HG02943 (cell line): ENCODE data around the gene HOXA5.

Experiments
- ATAC-seq: cut with Tn5 transposase; IDR thresholded peaks from one replicate; pipeline ENCODE4 v1.9.1; 2021; ENCODE audit warnings: mild to moderate bottlenecking, low read depth, moderate library complexity; ENCODE audit not compliant: unreplicated experiment

The HOXA5 gene

GRCh38 chr7:27111042-27111750, 32.3 kb downstream of the HOXA5 start:
- no peak for ATAC-seq

- ATAC-seq, result no peak
These were observed 33.1 kb downstream of the HOXA5 start for GRCh38 chr7:27110186-27111031.

DNA sequence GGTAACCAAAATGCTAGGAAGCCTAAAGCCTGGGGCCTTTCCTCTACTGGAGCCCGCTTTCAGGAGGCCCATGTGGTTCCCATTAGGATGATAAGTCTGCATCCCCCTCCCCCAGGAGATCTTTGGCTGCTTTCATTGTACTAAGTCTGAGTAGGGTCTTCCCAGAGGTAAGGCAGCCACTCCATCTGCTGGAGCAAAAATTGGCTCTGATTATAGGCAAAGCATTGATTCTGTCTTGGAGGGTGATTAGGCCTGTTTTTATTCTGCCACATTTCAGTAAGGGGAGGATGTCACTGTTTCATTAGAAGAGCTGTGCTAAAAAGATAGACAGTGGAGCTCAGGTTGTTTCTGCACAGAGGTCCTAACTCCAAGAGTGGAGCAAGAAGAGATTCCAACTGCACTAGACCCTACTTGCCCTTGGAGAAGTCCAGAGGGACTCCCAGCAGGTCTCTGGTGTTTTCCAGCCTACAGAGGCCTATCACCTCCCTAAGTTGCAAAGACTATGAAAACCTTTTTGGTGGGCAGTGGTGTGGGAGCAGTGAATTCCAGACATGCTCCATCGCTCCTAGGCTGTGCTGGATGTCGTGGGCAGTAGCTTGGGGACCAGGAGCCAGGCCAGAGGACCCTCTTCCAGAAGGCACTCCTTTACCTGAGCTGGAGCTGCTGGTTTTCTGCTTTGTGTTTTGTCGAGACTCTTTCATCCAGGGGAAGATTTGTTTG, 33.9 kb downstream of the HOXA5 start:
- ATAC-seq, result no peak

- no peak for ATAC-seq
These were observed 34.9 kb downstream of the HOXA5 start for GRCh38 chr7:27108390-27109127.

DNA sequence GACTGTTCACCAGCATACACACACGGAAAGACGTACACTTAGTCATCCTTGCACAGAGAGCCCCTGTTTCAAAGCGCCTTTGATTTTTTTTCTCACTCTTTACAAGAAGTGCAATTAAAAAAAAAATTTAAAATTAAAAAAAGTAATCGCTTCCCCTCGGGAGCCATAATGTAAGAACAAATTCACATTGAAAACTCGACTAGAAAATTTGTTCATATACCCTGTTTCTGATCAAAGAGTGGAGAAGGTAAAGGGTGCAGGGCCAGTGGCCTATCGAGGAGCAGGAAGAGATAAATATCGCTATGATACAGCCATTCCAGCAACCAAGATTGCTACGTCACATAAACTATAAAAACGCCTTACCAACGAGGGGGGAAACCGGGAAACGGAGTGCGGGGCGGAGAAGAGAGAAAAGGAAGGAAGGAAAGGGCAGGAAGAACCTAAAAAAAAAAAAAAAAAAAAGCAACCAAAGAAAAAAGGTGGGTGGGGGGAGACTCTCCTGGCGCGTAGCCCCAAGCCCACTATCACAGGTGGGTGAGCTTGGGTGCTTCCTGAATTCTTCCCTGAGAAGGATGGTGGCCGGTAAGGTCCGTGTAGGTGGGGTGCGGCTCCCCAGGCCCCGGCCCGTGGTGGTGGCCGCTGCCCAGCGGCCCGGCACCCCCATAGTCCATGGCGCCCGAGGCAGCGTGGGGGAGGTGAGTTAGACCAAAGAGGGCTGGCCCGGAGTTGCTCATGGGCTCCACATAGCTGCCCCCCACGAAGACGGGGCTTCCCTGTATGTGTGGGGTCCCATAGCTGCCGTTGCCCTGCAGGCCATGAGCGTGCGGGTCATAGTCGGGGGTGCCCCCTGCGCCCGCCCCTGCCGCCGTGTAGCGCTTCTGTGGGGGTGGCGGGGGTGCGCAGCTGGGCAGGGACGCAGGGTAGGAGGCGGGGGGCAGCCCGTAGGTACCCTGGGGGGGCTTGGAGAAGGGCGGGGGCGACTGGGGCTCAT, 35.8 kb downstream of the HOXA5 start:
- ATAC-seq, result no peak

DNA sequence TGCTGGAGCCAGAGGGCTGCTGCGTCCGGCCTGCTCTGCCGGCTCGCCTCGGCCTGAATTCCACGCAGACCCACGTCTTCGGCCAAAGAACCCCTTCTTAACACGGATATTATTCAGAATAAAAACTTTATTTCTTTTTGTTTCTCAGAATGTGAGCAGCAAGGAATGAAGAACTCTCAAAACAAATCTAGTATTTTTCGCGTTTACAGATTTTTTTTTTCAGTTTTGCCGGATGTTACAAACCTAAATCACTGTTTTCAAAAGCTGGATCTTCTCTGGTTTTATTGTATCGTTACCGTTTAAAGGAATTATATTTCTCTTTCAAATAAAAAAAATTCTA, 36.6 kb downstream of the HOXA5 start:
- no peak for ATAC-seq

GRCh38 chr7:27106181-27106900, 37.1 kb downstream of the HOXA5 start:
- ATAC-seq, result no peak

- ATAC-seq, result no peak
These were observed 38.0 kb downstream of the HOXA5 start for GRCh38 chr7:27105301-27106031.

DNA sequence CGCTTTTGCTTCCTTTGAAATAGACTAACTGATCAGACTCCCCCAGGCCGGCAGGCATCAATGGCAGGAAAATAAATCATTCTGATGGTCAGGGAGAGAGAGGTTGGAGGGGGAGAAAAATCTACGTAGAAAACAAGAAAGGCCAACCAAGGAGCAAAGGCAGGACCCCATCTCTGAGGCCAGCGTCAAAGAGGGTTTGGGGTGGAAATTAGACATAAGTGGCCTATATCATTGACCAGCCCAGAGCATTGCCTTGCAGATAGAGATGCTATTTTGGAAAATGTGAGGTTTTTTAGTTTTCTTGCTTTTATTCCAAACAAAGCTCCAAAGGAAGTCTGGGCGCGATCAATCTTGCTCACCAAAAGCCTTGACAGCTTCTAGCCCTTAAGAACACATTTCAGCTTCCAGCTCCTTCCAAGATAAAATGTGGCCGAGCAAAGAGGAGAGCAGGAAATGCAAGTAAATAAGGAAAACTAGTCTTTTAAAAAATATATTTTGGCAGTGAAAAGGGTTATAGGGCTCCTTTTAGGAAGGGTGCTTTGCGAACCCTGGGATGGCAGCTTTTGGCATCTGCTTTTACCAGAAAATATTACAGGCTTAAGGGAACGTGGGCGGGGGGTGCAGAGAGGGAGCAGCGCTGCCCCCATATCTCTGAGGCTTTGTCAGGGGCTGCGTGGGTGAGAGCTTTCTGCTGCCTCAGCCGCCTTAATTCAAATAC, 39.0 kb downstream of the HOXA5 start:
- ATAC-seq, result no peak

DNA sequence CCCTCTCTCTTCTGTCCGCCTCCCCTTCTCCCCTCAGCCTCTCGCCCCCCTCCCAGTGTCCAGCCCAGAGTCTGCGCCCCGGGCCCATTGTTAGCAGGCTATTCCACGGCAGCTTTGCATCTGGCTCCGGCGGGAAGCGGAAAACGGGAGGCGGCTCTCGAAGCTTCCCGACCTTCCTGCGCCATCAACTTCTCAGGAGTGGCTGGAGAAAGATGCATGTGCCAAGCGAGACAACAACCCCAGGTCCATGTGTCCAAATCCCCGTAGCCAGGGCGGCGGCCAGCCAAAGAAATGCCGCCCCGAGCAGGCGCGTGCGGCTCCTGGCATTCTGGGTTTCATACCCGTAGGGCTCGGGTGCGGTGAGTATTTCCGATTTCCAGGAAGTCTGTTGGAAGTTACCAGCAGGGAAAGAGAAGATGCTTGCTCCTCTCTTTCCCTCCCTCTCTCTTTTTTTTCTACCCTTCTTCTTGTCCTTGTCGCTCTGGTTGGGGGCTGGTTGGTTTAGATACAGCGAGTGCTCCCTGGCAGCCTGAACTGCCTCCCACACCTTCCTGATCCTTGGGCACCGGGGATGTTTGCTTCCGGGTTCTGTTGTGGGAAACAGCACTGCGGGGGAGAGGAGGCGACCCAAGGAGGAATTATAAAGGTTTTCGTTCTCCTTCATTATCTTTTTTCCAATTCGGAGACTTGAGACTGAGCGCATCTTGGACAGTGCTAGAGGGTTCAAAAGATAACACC, 39.8 kb downstream of the HOXA5 start:
- ATAC-seq, result no peak

DNA sequence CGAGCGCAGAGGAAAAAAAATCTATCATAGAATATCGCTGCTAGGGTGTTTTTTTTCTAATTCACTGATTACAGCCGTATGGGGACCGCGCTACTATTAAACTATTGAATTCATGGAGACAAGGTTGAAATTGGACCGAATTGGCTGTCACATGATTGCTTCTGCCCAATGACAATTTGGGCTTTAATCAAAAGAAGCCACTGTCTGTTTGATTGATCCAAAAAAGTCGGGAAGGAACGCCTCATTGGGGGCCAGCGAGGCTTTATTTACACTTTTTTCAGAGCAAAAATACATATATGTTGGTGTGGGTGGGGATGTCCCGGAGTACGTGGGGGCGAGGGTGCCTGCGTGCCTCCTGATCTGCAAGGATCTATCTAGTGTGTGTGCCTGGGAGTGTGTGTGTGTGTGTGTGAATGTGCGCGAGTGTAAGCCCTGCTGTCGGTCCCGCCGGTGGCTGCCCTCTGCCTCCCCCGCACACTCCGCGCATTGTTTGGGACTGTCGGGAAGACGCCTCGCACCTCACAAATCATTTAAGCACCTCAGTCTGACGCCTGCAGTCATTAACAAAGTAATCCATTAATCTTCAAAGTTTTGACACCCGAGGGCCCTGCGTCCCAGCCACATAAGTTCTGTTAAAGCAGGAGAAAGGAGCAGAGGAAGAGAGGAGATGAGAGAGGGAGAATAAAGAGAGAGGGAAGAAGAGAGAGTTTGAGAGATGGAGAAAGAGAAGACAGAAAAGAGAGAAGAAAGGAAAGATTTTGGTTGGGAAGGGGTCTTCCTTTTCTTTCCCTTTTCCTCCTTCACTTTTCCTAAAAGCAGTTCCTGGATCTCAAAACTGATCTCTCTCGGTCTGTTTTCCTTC, 40.7 kb downstream of the HOXA5 start, which contains the start of gene HOXA2:
Gene HOXA2 (minus strand): TSS at position 103 of the 862 bp plus-strand sequence. CDS start 183 bp downstream, outside the sequence.
- ATAC-seq, result no peak

DNA sequence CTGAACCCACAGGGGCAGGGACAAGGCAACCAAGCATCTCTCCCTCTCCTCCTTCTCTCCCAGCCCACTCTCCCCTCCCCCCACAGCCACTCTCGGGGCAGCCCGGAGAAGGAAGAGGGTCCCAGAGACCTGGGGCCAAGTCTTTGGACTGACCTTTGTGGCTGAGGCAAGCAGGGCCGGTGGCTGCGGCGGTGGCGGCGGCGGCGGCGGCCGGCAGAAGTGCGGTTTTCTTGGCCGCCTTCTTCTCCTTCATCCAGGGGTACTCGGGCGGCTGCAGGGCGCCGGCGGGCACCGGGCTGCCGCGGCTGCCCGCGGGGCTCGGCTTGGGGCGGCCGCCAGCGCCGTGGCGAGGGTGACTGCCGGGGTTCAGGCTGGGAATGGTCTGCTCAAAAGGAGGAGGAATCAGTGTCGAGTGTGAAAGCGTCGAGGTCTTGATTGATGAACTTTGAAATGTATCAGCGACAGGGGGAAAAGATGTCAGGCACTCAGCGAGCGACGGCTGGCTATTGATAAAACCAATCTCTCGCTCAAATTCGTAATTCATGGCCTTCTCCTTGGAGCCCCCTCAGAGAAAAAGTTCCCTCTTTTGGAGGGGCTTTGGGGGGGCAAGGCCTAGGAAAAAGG, 41.4 kb downstream of the HOXA5 start:
- ATAC-seq, result no peak

DNA sequence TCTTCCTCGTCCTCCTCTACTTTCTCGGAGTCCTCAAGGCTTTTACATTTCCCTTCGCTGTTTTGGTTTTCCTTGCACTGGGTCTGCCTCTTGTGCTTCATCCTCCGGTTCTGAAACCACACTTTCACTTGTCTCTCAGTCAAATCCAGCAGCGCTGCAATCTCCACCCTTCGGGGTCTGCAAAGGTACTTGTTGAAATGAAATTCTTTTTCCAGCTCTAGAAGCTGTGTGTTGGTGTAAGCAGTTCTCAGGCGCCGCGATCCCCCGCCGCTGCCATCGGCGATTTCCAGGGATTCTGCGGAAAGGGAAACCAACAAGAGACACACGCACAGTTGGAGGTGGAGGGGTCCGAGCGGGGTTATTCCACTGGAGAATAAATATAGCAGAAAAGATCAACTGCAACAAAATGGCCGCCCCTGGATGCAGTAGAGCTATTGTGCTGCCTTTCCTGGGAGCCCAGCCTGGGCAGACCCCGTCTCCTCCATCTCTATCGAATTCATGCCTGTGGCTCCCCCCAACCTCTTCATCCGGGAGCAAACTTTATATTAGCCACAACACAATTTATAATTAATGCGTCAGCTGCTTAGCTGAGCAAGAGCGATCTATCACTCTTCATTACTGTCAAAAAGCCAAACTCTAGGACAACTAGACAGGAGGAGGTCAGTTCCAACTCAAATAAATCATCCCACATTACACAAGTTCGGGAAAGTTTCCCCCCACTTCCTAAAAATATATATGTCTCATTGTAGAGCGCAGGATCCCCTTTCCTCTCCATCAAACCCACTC, 42.1 kb downstream of the HOXA5 start:
- no peak for ATAC-seq

DNA sequence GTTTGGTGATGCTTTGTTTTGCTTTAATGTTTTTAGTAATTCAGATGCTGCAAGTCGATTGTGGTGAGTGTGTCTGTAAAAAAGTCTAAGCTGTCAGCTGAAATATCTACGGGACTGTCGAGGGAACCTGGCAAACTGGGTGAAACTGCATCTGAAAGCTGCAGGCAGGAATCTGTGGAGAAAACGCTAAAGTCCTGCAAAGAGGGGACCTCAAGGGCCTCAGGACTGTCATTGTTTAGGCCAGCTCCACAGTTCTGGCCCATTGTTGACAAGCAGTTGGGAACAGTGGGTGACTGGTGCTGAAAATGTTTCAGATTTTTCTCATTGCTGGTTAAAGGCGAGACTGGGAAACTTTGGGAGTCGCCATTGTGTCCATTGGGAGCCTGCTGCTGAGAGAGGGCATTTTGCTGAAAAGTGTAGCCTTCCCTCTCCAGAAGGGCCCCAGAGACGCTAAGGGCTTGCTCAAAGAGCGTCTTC, 42.7 kb downstream of the HOXA5 start:
- ATAC-seq, result no peak
